ENCODE results near the gene WNT4.
A peak's percentile ranks its signal among the peaks of the same experiment; 100 is the strongest.

The WNT4 gene

DNA sequence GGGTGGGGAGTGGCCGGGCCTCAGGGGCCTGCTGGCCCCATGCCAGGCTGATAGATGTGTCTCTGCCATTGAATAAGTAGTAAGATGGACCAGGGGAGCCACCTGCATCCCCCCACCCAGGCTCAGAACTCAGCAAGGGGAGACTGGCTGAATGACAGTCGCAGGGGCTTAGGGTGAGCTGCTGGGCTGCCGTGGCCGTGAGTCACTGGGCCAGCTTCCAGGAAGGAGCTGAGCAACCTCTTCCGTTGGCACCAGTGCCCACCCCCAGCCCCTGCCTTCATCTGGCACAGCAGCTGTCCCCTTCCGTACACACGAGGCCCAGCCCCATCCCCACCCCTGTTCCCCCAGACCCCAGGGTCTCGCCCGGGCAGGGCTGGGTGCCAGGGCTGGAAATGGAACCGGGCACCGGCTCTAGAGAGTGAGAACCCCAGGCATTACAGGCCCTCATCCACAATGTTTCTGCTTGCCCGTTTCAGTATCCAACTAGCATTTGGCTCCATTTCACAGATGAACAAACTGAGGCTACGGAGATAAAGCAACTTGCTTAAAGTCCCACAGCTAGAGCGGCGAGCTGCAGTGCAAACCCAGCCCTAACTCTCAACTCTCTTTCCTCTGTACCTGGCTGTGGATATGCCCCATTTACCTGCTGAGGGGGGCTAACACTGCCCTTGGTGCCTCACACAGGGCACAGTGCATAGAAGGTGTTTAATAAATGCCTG is 10.2 kb downstream of the WNT4 start:
- DNase-seq: peak in 2 of 10 donors; percentile 46 to 77
- intact Hi-C loops (cut with DNase I): loop anchor here (1.0 kb wide), 1 partner anchor 284 kb away; no protein-coding TSS in a partner anchor

DNA sequence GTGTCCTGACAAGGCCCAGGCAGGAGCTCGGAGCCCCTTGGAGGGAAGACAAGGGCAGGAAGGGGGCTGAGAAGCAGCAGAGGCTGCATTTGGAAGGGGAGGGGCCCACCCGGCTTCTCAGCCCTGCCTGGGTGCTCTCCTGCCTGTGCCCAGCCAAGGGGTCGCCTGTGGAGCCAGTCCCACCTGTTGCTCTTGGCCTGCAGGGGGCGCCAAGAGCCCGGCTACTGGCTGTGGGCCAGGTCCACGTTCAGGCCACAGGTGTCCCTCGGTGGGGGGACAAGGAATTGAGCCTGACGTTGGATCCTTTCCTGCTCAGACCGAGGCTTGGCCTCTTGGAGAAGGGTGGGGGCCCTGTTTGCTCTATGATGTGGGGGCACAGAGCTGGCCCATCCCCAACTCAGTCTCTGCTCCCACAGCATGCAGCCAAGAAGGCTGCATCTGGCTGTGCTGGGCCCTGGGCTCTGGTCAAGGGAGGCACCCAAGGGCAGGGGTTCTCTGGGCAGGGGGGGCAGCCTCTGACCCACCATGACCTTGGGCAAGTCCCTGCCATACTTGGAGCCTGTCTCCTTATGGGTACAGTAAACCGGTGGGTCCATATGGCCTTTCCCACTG is 10.9 kb downstream of the WNT4 start:
- intact Hi-C loops (cut with DNase I): loop anchor here (1.0 kb wide), 1 partner anchor 284 kb away; no protein-coding TSS in a partner anchor
- DNase-seq: peak in 3 of 10 donors; percentile 63 to 80 (median 72)

DNA sequence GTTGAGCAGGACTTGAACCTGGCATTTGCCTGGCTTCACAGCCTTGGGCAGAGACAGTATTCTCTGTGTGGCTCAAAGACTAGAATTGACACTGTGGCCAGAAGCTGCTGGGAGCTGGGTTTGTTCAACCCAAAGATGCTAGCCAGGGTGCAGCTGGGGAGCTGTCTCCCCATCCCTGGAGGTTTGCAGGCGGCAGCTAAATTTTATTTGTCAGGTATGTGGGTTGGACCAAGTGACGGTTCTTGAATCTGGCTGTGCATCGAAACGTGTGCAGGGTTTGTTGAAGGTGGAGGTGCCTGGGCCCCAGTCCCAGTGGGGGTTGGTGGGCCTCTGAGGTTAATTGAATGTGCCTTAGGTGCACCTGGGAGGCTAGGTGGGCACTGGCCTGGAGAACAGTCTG is 11.8 kb downstream of the WNT4 start:
- peak in 2 of 10 donors; percentile 24 to 26 for DNase-seq
- intact Hi-C loops (cut with DNase I): no loop called here

DNA sequence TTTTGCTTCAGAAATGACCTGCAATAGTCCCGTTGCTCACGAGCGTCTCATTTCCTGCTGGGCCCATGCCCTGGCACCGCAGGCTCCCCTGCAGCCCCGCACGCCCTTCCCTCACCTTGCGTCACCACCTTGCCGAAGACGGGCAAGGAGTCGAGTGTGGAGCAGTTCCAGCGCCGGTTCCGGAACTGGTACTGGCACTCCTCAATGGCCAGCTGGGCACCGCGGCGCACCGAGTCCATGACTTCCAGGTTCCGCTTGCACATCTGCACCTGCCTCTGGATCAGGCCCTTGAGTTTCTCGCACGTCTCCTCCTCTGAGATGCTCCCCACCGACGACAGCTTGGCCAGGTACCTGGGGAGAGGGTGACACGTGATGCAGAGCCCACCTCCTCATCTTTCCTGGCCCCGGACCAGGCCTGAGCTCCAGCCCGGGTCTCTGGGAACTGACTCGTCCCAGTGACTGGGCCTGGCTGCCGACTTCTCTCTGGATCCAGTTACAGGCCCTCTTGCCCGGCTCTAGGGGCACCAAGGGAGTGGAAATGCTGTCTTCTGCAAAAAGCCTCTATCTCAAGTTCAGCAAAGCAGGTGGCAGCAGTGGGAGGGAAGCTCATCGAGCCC is 13.3 kb downstream of the WNT4 start:
- intact Hi-C loops (cut with DNase I): no loop called here
- DNase-seq: peak in 2 of 10 donors; percentile 72 to 78

DNA sequence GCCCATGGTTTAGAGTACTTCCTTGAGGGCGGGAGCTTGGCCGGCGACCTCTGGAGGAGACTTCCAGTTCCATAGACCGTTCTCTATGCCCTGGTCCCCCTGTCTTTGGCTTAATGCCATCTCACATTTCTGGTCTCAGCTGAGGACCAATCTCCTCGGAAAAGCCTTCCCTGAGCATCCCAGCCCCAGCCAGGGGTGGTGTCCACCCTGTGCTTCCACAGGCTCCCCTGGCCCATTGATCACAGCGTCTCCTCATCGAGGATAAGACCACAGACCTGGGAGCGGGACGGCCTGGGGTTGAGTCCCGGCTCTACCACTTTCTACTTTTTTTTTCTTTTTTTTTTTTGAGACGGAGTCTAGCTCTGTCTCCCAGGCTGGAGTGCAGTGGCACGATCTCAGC is 14.5 kb downstream of the WNT4 start:
- intact Hi-C loops (cut with DNase I): no loop called here
- peak in 1 of 10 donors; percentile 49 for DNase-seq

DNA sequence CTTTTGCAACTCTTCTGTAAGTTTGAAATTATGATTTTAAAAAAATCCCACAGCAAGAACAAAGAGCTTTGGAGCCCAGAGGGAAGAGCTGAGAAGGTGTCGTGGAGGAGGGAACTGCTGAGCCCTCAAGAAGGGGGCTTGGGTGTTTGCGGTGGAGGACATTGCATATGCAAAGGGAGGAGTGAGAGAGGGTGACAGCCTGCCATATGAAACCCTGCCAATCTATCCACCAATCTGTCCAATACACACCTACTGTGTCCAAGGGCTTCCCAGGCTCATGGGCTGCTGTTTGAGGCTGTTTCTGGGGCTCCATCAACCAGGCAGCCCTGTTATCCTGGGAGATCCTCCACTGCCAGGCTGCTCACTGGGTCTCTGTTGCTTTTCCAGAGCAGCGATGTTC is 15.2 kb downstream of the WNT4 start:
- no peak for DNase-seq
- intact Hi-C loops (cut with DNase I): no loop called here

GRCh38 chr1:22127248-22127647 is 15.6 kb downstream of the WNT4 start:
- peak in 2 of 10 donors; percentile 15 to 52 for DNase-seq
- intact Hi-C loops (cut with DNase I): no loop called here

- intact Hi-C loops (cut with DNase I): no loop called here
- DNase-seq: peak in 2 of 10 donors; percentile 49 to 81
Observed at GRCh38 chr1:22126531-22126930, 16.4 kb downstream of the WNT4 start.

DNA sequence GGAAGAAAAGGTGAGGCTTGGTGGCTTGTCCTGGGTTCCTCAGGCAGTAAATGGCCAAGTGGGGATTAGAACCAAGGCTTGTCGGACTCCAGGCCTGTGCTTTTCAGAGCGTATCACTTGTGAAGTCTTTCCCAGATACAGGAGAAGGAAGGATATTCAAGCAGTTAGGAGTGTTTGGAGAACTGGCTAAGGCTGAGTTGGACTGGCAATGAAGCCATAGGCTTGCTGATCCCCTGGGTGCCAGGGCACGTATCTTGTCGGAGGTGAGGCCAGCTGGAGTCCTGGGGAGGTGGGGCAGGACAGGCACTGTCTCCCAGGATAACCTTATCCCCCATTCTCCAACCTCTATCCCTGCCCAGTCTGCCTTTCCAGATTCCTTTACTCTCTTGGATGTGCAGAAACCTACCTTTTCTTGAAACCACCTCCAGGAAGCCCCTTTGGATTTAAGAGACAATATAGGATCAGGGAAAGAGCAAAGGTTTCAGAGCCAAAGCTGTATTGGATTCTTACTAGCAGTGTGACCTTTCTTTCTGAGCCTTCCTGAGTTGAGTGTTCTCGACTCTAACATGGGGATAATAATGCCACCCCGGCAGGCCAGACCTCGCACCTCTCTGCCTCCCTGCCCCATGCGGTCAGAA is 18.2 kb downstream of the WNT4 start:
- intact Hi-C loops (cut with DNase I): no loop called here
- DNase-seq: peak in 2 of 10 donors; percentile 34 to 57

- intact Hi-C loops (cut with DNase I): no loop called here
Observed at GRCh38 chr1:22123901-22124404, 18.9 kb downstream of the WNT4 start.

DNA sequence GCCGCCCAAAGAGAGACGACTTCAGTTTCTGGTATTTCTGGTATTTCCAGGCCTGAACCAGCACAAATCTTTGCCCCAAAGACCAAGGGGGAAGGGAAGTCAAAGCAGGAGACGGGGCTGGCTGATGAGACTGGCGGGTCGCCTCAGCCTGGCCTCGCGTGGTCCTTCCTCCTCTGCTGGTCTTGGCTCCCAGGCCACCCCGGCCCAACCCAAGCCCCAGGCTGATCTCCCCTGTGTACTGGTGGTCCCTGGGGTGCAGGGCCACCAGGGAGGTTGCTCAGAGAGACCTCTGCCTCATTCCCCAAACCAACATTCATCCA is 19.9 kb downstream of the WNT4 start:
- DNase-seq: peak in 2 of 10 donors; percentile 50 to 80

More at GRCh38 chr1:22123901-22124404, 18.9 kb downstream of the WNT4 start:
- peak in 2 of 10 donors; percentile 16 to 53 for DNase-seq

GRCh38 chr1:22122273-22123070 is 20.4 kb downstream of the WNT4 start:
- peak in 8 of 10 donors; percentile 38 to 89 (median 58) for DNase-seq

More for the DNA sequence above, 19.9 kb downstream of the WNT4 start:
- intact Hi-C loops (cut with DNase I): no loop called here

DNA sequence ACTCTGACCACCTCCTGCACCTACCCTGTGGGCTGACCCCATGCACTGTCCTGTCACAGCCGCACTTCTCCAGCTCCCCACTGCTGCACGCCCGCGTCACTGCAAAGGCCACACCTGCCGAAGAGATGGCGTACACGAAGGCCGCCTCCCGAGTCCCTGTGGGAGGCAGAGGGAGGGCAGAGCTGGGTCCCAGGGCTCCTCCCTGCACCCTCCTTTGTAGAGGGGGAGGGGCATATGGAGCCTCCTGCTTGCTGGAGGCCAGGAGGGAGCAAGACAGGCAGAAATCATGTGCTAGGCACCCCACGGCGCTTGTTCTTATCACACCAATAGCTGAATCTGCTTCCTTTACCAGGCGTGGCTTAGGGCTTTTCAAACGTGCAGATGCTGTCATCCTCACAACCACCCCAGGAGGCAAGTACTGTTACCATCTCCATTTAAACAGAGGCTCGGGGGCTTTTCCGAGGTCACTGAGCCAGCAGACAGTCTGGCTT is 21.4 kb downstream of the WNT4 start:
- intact Hi-C loops (cut with DNase I): no loop called here
- peak in 1 of 10 donors; percentile 58 for DNase-seq

More at GRCh38 chr1:22122273-22123070, 20.4 kb downstream of the WNT4 start:
- intact Hi-C loops (cut with DNase I): no loop called here

DNA sequence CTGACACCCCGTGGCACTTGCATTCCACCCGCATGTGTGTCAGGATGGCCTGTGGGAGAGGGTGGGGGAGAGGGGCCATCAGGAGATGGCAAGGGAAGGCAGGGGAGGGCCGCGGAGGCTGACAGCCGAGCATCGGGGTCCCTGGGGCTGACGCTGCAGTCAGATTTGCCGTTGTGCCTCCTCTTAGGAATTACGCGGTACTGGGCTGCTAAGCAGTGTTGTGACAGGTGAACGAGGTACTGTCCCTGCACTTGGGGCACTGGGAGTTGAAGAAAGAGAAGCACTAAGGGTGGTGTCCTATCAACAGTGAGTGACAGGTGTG is 22.5 kb downstream of the WNT4 start:
- peak in 3 of 10 donors; percentile 47 to 80 (median 50) for DNase-seq
- intact Hi-C loops (cut with DNase I): no loop called here

DNA sequence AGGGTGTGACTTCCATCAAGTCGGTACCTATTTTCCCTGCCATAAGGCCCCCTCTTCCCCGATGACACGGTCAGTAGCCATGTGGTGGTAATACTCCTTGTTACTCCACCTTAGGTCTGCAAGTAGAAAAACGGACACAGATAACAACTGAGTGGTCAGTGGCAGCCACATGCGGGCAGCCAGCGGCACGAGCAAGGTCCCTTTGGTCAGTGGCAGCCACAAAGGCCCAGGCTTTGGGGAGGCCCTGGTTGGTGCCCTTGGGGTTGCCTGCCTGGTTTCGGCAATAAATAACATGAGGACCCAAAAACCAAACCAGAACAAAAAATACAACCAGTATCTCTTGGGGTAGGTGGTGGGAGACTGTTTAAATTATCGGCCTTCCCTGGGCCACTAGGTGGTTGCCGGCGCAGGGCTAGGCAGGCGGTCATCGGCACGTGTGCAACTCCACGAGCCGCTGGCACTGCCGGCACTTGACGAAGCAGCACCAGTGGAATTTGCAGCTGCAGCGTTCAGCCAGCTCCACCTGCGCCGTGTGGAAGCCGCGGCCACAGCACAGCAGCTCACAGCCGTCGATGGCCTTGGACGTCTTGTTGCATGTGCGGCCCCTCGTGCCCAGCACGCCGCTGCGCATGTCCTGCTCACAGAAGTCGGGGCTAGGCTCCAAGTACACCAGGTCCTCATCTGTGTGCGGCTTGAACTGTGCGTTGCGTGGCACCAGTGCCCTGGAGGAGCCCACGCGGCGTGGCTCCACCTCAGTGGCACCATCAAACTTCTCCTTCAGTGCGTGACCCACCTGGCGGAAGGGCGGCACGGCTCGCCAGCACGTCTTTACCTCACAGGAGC is 23.1 kb downstream of the WNT4 start:
- intact Hi-C loops (cut with DNase I): no loop called here
- DNase-seq: peak in 2 of 10 donors; percentile 59 to 78

DNA sequence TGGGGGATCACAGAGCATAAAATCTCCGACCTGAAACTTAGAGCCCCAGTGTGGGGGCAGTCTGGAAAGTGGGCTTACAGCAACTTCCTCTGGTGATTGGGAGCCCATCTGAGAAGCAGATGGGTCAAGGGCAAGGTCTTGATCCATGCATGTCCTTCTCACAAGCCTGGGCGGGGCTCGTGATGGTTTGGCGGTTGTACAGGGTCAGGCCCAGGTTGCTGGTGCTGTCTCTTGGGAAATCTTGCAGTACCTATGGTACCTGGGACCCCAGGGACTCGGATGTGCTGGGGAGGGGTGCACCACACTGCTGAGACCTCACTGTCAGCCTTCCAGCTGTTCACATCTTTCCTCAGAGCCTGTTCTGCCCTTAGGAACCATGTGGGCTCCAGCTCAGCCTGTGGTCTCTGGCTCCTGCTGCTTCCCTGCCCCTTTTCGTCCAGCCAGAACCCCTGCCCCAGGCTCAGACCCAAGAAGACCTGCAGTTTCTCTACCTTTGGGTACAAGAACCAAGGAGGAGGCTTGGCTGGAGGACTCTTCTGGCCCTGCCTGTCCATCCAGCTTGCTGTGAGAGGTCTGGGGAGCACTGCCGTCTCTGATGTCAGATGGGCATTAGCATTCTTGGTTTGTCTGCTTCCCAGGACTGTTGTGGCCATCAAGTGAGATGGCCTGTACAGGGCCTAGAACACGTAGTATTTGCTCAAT is 24.5 kb downstream of the WNT4 start:
- peak in 1 of 10 donors; percentile 22 for DNase-seq
- intact Hi-C loops (cut with DNase I): no loop called here

GRCh38 chr1:22117851-22118250 is 25.0 kb downstream of the WNT4 start:
- intact Hi-C loops (cut with DNase I): no loop called here
- peak in 2 of 10 donors; percentile 42 to 77 for DNase-seq

DNA sequence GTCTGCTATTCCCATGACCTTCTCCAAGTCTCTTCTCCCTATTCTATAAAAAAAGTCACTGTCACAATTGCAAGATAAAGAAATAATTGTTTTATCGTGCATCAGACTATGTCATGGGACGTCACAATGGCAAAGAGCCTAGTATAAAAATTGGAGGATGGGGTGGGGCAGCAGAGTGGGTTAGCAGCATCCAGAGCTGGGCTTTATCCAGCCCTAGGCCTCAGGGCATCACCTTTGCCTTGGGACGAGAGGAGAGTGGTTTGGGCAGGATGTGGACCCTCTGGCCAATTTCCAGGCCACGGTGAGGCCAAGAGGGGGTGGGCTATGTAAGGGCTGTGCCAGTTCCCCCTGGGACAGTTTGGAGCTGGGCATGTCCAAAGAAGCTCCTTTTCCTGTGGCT is 25.7 kb downstream of the WNT4 start:
- intact Hi-C loops (cut with DNase I): no loop called here
- DNase-seq: peak in 3 of 10 donors; percentile 42 to 80 (median 56)

Measured in posterior cingulate gyrus (tissue), 11 donors.